Stimulated activated CD4-positive, alpha-beta T cell treated with anti-CD3 and anti-CD28 coated beads, Interleukin-15, amount 100 ng/mL, for 24 hours (primary cell): ENCODE data around the gene VPS26A.
A peak's percentile ranks its signal among the peaks of the same experiment; 100 is the strongest.
"Not testable (repeated sequence)": the region's sequence is repeated elsewhere in the genome, so short reads cannot be mapped to it uniquely, and the experiment has no call there.

Experiments used
- DNase-seq: peaks from one replicate; pipeline ENCODE4 v3.0.0-alpha.2; 2020

VPS26A gene

GRCh38 chr10:69103784-69104183, 20.2 kb upstream of the VPS26A start:
- DNase-seq, result no peak

- DNase-seq, result no peak
Observed at GRCh38 chr10:69104994-69105790, 18.8 kb upstream of the VPS26A start.

GRCh38 chr10:69107176-69107490, 16.8 kb upstream of the VPS26A start:
- no peak for DNase-seq

GRCh38 chr10:69107699-69108098, 16.3 kb upstream of the VPS26A start:
- no peak for DNase-seq

- no peak for DNase-seq
Observed at GRCh38 chr10:69119896-69120295, 4.1 kb upstream of the VPS26A start.

- DNase-seq, result no peak
Observed at GRCh38 chr10:69123306-69123746, 652 bp upstream of the VPS26A start.

GRCh38 chr10:69124563-69125268, 738 bp downstream of the VPS26A start:
- DNase-seq, result peak; percentile 55

- DNase-seq, result no peak
Observed at GRCh38 chr10:69125554-69125953, 1.6 kb downstream of the VPS26A start.

GRCh38 chr10:69130251-69130650, 6.3 kb downstream of the VPS26A start:
- no peak for DNase-seq

GRCh38 chr10:69139961-69140360, 16.0 kb downstream of the VPS26A start:
- DNase-seq, result no peak

GRCh38 chr10:69141304-69141703, 17.3 kb downstream of the VPS26A start:
- DNase-seq, result no peak

GRCh38 chr10:69142074-69142473, 18.1 kb downstream of the VPS26A start:
- not testable (repeated sequence) for DNase-seq

GRCh38 chr10:69142983-69143382, 19.0 kb downstream of the VPS26A start:
- no peak for DNase-seq

- no peak for DNase-seq
Observed at GRCh38 chr10:69145329-69145728, 21.4 kb downstream of the VPS26A start.

- no peak for DNase-seq
Observed at GRCh38 chr10:69145864-69146263, 21.9 kb downstream of the VPS26A start.

GRCh38 chr10:69146759-69147158, 22.8 kb downstream of the VPS26A start:
- DNase-seq, result no peak

GRCh38 chr10:69151984-69152383, 28.0 kb downstream of the VPS26A start:
- peak; percentile 17 for DNase-seq

- DNase-seq, result no peak
Observed at GRCh38 chr10:69153227-69153626, 29.2 kb downstream of the VPS26A start.

GRCh38 chr10:69160809-69161241, 36.8 kb downstream of the VPS26A start:
- DNase-seq, result no peak

GRCh38 chr10:69168493-69168892, 44.5 kb downstream of the VPS26A start:
- no peak for DNase-seq

- no peak for DNase-seq
Observed at GRCh38 chr10:69172241-69172982, 48.4 kb downstream of the VPS26A start.

GRCh38 chr10:69175326-69175725, 51.3 kb downstream of the VPS26A start:
- DNase-seq, result not testable (repeated sequence)

GRCh38 chr10:69176823-69177222, 52.8 kb downstream of the VPS26A start:
- no peak for DNase-seq
